OCI-LY7 (cell line): ENCODE data around the gene CCDC146.
"Not testable (repeated sequence)": the region's sequence is repeated elsewhere in the genome, so short reads cannot be mapped to it uniquely, and the experiment has no call there.

Source experiments
- EZH2phosphoT487 ChIP-seq: fragments of 200-600 bp; sonication (generic); IDR thresholded peaks from 2 replicates; pipeline ENCODE4 v1.6.1; 2018; ENCODE audit warnings: low read depth, borderline replicate concordance, mild to moderate bottlenecking, mixed run types, antibody characterized with exemption, low read length, moderate library complexity, mixed read lengths
- TF ChIP-seq, protein P1 (sequence below): fragments of 200-600 bp; sonication (generic); conservative IDR thresholded peaks from 2 replicates; pipeline ENCODE4 v1.5.1; 2014; ENCODE audit warnings: mild to moderate bottlenecking, antibody characterized with exemption, low read length, moderate library complexity, mixed read lengths

GRCh38 chr7:77101187-77101586 is 21.2 kb upstream of the CCDC146 start:
- TF ChIP-seq, protein P1, sequence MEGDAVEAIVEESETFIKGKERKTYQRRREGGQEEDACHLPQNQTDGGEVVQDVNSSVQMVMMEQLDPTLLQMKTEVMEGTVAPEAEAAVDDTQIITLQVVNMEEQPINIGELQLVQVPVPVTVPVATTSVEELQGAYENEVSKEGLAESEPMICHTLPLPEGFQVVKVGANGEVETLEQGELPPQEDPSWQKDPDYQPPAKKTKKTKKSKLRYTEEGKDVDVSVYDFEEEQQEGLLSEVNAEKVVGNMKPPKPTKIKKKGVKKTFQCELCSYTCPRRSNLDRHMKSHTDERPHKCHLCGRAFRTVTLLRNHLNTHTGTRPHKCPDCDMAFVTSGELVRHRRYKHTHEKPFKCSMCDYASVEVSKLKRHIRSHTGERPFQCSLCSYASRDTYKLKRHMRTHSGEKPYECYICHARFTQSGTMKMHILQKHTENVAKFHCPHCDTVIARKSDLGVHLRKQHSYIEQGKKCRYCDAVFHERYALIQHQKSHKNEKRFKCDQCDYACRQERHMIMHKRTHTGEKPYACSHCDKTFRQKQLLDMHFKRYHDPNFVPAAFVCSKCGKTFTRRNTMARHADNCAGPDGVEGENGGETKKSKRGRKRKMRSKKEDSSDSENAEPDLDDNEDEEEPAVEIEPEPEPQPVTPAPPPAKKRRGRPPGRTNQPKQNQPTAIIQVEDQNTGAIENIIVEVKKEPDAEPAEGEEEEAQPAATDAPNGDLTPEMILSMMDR = not testable (repeated sequence)
- TF ChIP-seq EZH2phosphoT487 = not testable (repeated sequence)
